Gastrocnemius medialis (tissue), 4 donors: ENCODE results near the gene HDAC3.

Experiments used
- POLR2A ChIP-seq, 2 donors: fragments of 450-650 bp; IDR thresholded peaks; one replicate each; pipeline ENCODE4 v1.6.1; 2017; ENCODE audit warnings: antibody characterized with exemption in 2 of 2, mild to moderate bottlenecking in 2 of 2, moderate library complexity in 2 of 2
- TF ChIP-seq, protein P1 (sequence below), 5 experiments: fragments of 450-650 bp in 3 of 5; fragments of 200-600 bp in 2 of 5; sonication (generic) in 2 of 5; IDR thresholded peaks in 4 of 5; conservative IDR thresholded peaks in 1 of 5; 1 replicate in 4 of 5; 2 replicates in 1 of 5; pipeline ENCODE4 v1.5.1; 2016 to 2019; ENCODE audit warnings: antibody characterized with exemption in 5 of 5, mild to moderate bottlenecking in 3 of 5, moderate library complexity in 3 of 5

DNA sequence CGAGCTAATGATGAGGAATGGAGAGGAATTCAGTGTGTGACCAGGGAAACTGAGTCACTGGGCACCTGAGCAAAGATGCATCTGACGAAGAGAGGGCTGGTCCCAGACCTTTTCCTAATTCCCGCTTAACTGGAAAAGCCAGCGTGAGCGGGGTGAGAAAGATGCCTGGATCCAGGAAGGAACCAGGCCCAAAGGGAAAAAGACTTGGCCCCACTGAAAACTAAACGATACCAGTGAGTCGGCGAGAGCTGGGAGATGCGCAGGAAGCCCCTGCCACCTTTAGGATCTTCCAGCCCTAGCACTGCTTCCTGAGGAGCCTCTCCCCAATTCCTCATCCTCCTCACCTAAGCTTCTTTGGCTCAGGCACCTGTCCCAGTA is 15.1 kb upstream of the HDAC3 start:
- TF ChIP-seq, protein P1, sequence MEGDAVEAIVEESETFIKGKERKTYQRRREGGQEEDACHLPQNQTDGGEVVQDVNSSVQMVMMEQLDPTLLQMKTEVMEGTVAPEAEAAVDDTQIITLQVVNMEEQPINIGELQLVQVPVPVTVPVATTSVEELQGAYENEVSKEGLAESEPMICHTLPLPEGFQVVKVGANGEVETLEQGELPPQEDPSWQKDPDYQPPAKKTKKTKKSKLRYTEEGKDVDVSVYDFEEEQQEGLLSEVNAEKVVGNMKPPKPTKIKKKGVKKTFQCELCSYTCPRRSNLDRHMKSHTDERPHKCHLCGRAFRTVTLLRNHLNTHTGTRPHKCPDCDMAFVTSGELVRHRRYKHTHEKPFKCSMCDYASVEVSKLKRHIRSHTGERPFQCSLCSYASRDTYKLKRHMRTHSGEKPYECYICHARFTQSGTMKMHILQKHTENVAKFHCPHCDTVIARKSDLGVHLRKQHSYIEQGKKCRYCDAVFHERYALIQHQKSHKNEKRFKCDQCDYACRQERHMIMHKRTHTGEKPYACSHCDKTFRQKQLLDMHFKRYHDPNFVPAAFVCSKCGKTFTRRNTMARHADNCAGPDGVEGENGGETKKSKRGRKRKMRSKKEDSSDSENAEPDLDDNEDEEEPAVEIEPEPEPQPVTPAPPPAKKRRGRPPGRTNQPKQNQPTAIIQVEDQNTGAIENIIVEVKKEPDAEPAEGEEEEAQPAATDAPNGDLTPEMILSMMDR (IDR thresholded peaks at IDR 0.05 in 4 of 5, conservative IDR thresholded peaks at IDR 0.05 in 1 of 5): no peak
- no peak for TF ChIP-seq POLR2A (IDR thresholded peaks at IDR 0.05)
